Measurements from ENCODE around the gene PNPLA2. TPM values are rescaled to one million over a fixed set of nuclear protein-coding genes. Genes with fewer than 3 reads are reported as not detected.
A peak's percentile ranks its signal among the peaks of the same experiment; 100 is the strongest.

The PNPLA2 gene
- total RNA-seq, 1 donor from 2014 or later = 9.0 TPM

DNA sequence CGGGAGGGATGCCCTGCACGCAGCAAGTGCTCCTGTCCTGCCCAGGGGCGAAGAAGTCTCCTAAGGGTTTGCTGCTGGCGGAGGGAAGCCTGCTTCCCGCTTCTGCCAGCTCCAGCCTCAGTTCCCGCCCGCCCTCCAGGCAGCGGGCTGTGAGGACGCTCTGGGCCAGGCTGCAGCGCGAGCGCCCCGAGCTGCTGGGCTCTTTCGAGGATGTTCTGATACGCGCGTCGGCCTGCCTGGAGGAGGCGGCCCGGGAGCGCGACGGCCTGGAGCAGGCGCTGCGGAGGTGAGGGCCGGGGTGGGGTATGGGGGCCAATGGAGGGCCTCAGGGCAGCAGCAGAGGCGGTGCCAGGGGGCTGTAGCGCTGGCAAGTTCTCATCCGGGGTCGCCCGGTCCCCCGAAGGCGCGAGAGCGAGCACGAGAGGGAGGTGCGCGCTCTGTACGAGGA lies 11.2 kb downstream of the PNPLA2 start:
- DNase-seq (ENCODE audit: low read depth) (no peak), FAIRE-seq (no peak)
- peaks cover 2% of the 10 kb centered on the region for H3K27me3 ChIP-seq (ENCODE audit: control insufficient read depth, insufficient read depth, low read length)
- peaks cover 4% of the 10 kb centered on the region for H3K36me3 ChIP-seq (ENCODE audit: control insufficient read depth, insufficient read depth, low read length)
- H3K4me3 ChIP-seq (ENCODE audit: low read depth, low read length) = peak overlapping the region; percentile 27
- TF ChIP-seq, protein P1, sequence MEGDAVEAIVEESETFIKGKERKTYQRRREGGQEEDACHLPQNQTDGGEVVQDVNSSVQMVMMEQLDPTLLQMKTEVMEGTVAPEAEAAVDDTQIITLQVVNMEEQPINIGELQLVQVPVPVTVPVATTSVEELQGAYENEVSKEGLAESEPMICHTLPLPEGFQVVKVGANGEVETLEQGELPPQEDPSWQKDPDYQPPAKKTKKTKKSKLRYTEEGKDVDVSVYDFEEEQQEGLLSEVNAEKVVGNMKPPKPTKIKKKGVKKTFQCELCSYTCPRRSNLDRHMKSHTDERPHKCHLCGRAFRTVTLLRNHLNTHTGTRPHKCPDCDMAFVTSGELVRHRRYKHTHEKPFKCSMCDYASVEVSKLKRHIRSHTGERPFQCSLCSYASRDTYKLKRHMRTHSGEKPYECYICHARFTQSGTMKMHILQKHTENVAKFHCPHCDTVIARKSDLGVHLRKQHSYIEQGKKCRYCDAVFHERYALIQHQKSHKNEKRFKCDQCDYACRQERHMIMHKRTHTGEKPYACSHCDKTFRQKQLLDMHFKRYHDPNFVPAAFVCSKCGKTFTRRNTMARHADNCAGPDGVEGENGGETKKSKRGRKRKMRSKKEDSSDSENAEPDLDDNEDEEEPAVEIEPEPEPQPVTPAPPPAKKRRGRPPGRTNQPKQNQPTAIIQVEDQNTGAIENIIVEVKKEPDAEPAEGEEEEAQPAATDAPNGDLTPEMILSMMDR (IDR thresholded peaks at IDR 0.05; ENCODE audit: insufficient read depth, low read length, severe bottlenecking) = no peak

DNA sequence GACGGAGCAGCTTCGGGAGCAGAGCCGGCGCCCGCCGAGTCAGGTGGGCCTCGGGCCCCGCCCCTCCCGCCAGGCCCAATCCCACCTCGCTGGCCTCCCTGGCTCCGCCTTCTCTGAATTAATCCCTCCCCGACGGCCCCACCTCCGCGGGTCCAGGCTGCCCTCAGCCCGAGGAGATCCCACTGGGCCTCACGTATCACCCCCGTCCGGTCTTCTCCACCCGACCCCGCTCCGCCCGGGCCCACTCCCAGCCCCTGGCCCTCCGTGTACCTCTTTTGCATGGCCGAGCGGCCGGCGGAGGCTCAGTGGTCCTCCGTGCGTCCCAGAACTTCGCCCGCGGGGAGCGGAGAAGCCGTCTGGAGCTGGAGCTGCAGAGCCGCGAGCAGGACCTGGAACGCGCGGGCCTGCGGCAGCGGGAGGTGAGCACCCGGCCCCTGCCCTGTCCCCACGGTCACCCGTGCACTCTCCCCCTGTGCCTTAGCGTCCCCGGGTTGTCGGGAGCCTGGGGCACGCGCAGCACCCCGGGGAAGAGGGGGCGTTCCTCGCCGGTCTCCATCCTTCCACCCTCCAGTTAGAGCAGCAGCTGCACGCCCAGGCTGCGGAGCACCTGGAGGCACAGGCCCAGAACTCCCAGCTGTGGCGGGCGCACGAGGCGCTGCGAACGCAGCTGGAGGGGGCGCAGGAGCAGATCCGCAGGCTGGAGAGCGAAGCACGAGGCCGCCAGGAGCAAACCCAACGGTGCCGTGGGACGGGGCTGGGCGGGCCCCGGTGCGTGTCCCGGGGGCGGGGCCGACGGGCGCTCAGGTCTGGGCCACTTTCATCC lies 11.8 kb downstream of the PNPLA2 start:
- H3K27me3 ChIP-seq (ENCODE audit: control insufficient read depth, insufficient read depth, low read length) = peaks cover 2% of the 10 kb centered on the region
- H3K36me3 ChIP-seq (ENCODE audit: control insufficient read depth, insufficient read depth, low read length) = peaks cover 2% of the 10 kb centered on the region
- H3K4me3 ChIP-seq (ENCODE audit: low read depth, low read length) = peak overlapping the region; percentile 27
- TF ChIP-seq, protein P1 (IDR thresholded peaks at IDR 0.05; ENCODE audit: insufficient read depth, low read length, severe bottlenecking) = no peak
- DNase-seq (ENCODE audit: low read depth) (peak; percentile 52), FAIRE-seq (no peak)

DNA sequence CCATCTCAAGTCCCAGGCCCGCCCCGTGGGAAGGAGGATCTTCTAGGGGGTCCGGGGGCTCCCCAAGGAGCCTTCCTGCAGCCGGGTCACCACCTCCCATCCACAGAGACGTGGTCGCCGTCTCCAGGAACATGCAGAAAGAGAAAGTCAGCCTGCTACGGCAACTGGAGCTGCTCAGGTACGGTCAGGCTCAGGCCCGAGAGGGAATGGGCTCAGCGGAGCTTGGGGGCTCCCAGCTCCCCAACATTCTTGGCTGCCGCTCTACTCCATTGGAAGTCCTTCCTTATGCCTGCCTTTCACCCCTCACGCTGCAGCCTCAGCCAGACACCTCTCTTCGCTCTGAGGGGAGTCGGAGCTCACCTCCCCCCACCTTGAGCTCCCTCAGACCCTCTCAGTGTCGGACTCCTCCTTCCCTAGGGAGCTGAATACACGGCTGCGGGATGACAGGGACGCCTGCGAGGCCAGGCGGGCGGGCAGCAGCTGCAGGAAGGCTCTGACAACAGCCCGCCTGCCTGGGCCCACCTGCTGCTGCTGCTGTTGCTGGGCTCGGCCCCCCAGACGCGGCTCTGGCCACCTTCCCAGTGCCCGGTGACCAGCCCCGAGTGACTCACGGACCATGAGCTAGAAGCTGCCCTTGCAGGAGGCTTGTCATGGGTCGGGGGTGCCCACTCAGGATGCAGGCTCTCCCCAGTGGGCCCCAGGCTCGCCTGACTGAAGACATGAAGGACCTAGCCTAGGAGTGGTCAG lies 12.6 kb downstream of the PNPLA2 start:
- DNase-seq (ENCODE audit: low read depth) (no peak), FAIRE-seq (no peak)
- peaks cover 2% of the 10 kb centered on the region for H3K27me3 ChIP-seq (ENCODE audit: control insufficient read depth, insufficient read depth, low read length)
- TF ChIP-seq, protein P1 (IDR thresholded peaks at IDR 0.05; ENCODE audit: insufficient read depth, low read length, severe bottlenecking) = no peak
- H3K36me3 ChIP-seq (ENCODE audit: control insufficient read depth, insufficient read depth, low read length) = peaks cover 5% of the 10 kb centered on the region
- H3K4me3 ChIP-seq (ENCODE audit: low read depth, low read length) = no peak overlapping the region

DNA sequence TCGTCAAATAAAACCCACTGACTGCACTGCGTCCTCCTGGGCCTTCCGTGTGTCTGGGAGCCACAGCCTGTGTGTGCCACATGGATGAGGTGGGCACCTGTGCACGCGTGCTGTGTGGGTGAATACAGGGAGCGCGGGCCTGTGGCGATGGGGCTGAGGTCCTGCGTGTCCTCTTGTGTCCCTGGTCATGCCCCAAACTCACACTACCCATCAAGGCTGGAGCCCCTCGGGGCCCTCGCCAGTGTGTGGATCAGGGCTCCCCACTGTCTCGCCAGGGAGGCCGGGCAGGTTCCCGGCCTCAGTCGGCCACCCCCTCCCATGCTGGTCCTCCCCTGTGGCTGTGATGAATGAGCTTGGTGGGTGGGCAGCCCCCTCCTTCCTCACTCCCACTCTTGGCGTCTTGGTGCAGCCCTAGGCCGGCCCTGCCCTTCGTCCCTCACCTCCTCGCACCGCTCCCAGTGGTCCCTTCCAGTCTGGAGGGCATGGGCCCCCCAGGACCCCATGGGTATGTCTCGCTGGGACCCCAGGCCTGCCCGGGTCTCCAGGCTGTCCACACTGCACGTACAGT lies 13.3 kb downstream of the PNPLA2 start:
- FAIRE-seq (no peak), DNase-seq (ENCODE audit: low read depth) (no peak)
- TF ChIP-seq, protein P1 (IDR thresholded peaks at IDR 0.05; ENCODE audit: insufficient read depth, low read length, severe bottlenecking) = no peak
- peaks cover 2% of the 10 kb centered on the region for H3K27me3 ChIP-seq (ENCODE audit: control insufficient read depth, insufficient read depth, low read length)
- peaks cover 12% of the 10 kb centered on the region for H3K36me3 ChIP-seq (ENCODE audit: control insufficient read depth, insufficient read depth, low read length)
- peak overlapping the region; percentile 67 for H3K4me3 ChIP-seq (ENCODE audit: low read depth, low read length)

DNA sequence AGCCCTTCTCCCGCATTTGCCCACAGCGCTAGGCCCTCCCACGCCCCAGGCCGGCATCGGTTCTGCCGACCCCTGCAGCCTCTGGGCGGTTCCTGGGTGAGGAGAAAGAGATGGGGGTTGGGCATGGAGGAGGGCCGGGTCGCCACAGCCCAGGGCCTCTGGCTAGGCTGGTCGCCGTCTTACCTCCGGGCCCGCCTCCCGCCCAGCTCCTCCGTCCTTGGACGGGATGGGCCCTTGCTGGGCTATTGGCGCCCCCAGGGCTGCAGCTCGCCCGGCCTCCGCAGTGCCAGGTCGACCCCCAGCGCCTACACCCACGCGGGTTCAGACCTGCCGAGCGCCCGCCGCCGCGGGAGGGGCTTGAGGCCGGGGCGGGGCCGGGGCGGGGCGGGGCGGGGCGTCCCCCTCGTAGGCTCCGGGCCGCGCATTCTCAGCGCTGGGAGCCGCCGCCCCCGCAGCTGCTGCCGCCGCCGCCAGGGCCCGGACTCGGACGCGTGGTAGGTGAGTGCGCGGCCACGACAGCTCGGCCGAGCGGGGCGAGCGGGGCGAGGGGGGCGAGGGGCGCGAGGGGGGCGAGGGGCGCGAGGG lies 13.9 kb downstream of the PNPLA2 start, which contains the start of gene CD151:
Gene CD151 (plus strand): TSS at position 424 of the 585 bp plus-strand sequence. CDS start 3,118 bp downstream, outside the sequence.
- TF ChIP-seq, protein P1 (IDR thresholded peaks at IDR 0.05; ENCODE audit: insufficient read depth, low read length, severe bottlenecking) = no peak
- peaks cover 2% of the 10 kb centered on the region for H3K27me3 ChIP-seq (ENCODE audit: control insufficient read depth, insufficient read depth, low read length)
- peak within 1 kb of the TSS; percentile 67 for H3K4me3 ChIP-seq (ENCODE audit: low read depth, low read length)
- FAIRE-seq (no peak), DNase-seq (ENCODE audit: low read depth) (no peak)
- H3K36me3 ChIP-seq (ENCODE audit: control insufficient read depth, insufficient read depth, low read length) = peaks cover 18% of the 10 kb centered on the region
